ENCODE measurements around the gene SPON1.
"Not testable (repeated sequence)": the region's sequence is repeated elsewhere in the genome, so short reads cannot be mapped to it uniquely, and the experiment has no call there.

The SPON1 gene

DNA sequence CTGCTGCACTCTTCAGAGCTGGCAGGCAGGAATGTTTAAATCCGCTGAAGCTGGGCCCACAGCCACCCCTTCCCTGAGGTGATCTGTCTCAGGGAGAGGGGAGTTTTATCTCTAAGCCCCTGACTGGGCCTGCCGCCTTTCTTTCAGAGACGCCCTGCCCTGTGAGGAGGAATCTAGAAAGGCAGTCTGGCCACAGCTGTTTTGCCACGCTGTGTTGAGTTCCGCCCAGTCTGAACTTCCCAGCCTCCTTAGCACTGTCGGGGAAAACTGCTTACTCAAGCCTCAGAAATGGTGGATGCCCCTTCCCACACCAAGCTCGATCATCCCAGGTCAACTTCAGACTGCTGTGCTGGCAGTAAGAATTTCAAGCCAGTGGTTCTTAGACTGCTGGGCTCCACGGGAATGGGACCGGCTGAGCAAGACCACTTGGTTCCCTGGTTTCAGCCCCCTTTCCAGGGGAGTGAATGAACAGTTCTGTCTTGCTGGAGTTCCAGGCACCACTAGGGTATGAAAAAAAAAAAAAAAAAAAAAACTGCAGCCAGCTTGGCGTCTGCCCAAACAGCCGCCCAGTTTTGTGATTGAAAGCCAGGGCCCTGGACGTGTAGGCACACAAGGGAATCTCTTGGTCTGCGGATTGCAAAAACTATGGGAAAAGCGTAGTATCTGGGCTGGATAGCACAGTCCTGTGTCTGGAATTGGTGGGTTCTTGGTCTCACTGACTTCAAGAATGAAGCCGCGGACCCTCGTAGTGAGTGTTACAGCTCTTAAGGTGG, 127.4 kb downstream of the SPON1 start:
- TF ChIP-seq, protein P1, sequence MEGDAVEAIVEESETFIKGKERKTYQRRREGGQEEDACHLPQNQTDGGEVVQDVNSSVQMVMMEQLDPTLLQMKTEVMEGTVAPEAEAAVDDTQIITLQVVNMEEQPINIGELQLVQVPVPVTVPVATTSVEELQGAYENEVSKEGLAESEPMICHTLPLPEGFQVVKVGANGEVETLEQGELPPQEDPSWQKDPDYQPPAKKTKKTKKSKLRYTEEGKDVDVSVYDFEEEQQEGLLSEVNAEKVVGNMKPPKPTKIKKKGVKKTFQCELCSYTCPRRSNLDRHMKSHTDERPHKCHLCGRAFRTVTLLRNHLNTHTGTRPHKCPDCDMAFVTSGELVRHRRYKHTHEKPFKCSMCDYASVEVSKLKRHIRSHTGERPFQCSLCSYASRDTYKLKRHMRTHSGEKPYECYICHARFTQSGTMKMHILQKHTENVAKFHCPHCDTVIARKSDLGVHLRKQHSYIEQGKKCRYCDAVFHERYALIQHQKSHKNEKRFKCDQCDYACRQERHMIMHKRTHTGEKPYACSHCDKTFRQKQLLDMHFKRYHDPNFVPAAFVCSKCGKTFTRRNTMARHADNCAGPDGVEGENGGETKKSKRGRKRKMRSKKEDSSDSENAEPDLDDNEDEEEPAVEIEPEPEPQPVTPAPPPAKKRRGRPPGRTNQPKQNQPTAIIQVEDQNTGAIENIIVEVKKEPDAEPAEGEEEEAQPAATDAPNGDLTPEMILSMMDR (IDR thresholded peaks at IDR 0.05) = no peak
- no peak for TF ChIP-seq ZFX (IDR thresholded peaks at IDR 0.05; ENCODE audit: borderline replicate concordance)
- H3K27ac ChIP-seq = no peak overlapping the region

DNA sequence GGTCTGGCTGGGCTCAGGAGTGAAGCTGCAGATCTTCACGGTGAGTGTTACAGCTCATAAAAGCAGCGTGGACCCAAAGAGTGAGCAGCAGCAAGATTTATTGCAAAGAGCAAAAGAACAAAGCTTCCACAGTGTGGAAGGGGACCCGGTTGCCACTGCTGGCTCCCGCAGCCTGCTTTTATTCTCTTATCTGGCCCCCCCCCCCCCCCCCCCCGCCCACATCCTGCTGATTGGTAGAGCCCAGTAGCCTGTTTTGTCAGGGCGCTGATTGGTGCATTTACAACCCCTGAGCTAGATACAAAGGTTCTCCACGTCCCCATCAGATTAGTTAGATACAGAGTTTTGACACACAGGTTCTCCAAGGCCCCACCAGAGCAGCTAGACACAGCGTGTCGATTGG, 128.1 kb downstream of the SPON1 start:
- H3K27ac ChIP-seq = not testable (repeated sequence)

DNA sequence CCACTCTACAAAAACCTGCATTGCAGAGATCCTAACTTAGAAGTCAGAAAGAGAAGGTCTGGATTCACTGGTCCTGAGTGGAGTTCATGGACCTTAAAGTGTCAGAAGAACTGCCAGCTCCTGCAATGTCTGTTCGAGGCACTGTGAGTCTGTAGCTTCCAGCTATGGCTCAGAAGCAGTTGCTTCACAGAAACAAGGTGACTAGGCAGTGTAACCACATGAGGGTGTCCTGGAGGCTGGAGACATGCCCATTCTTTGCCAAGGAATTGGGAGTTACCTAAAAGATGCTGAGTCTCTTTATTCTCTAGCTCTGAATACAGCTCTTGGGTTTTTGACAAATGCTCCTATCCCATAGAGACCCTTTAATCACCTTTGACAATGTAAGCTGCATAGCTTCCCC, 130.5 kb downstream of the SPON1 start:
- TF ChIP-seq, protein P1 (IDR thresholded peaks at IDR 0.05) = no peak
- no peak for TF ChIP-seq ZFX (IDR thresholded peaks at IDR 0.05; ENCODE audit: borderline replicate concordance)
- no peak overlapping the region for H3K27ac ChIP-seq

GRCh38 chr11:14094481-14095037, 132.0 kb downstream of the SPON1 start:
- TF ChIP-seq, protein P1 (IDR thresholded peaks at IDR 0.05) = no peak
- TF ChIP-seq ZFX (IDR thresholded peaks at IDR 0.05; ENCODE audit: borderline replicate concordance) = no peak
- H3K27ac ChIP-seq = no peak overlapping the region

DNA sequence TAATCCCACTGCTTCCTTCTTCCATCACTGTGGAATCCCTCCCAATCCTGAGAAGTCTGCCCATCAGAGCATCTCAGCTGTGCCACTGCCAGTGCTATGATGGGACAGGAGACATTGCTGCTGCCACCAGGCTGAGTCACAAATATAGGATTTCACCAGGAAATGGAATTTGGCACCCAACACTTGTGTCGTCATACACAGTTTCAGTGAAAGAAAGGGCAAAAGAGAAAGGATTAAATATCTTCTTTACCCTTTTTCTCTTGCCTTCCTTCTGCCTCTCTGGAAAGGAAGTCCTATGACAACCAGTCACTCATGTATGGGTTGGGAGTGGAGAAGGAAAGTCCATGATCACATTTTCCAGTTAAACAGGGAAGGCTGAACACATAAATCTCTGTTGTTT, 133.4 kb downstream of the SPON1 start:
- TF ChIP-seq ZFX (IDR thresholded peaks at IDR 0.05; ENCODE audit: borderline replicate concordance) = no peak
- TF ChIP-seq, protein P1 (IDR thresholded peaks at IDR 0.05) = no peak
- H3K27ac ChIP-seq = no peak overlapping the region

GRCh38 chr11:14096606-14097005, 134.1 kb downstream of the SPON1 start:
- no peak for TF ChIP-seq ZFX (IDR thresholded peaks at IDR 0.05; ENCODE audit: borderline replicate concordance)
- TF ChIP-seq, protein P1 (IDR thresholded peaks at IDR 0.05) = no peak
- H3K27ac ChIP-seq = no peak overlapping the region

DNA sequence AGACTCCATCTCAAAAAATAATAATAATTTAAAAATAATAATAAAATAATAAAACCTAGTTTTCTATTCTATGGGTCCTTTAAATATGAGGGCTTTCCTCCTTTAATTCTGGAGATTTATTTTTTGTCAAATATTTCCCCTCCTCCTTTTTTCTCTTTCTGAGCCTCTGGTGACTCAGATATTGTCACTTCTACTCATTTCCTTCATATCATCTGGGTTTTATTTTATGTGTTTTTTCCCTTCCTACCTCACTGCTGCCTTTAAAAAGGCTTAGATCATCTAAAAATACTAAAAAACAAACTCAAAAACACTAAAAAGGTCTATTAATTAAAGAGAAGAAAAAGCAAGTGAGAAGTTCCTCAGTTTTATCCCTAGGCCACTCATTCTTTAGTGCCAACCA, 138.9 kb downstream of the SPON1 start:
- no peak overlapping the region for H3K27ac ChIP-seq
- TF ChIP-seq ZFX (IDR thresholded peaks at IDR 0.05; ENCODE audit: borderline replicate concordance) = no peak
- TF ChIP-seq, protein P1 (IDR thresholded peaks at IDR 0.05) = no peak
